Measurements from ENCODE around the gene SERPINB6. TPM values are rescaled to one million over a fixed set of nuclear protein-coding genes. Genes with fewer than 3 reads are reported as not detected.
"Not testable (repeated sequence)": the region's sequence is repeated elsewhere in the genome, so short reads cannot be mapped to it uniquely, and the experiment has no call there.

The SERPINB6 gene
- total RNA-seq, 1 experiment from 2014 or later, result 131 TPM

DNA sequence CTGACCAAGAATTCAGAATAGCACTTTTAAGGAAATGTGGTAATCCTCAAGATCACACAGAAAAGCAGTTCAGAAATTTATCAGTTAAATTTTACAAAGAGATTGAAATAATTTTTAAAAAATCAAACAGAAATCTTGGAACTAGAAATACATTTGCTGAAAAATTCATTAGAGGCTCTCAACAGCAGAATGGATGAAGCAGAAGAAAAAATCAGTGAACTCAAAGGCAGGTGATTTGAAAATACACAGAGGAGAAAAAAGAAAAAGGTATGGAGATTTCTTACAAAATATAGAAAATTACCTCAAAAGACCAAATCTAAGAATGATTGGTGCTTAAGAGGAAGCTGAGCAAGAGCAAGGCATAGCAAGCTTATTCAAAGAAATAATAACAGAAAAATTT lies 39.8 kb upstream of the SERPINB6 start:
- ATAC-seq (no peak), DNase-seq (ENCODE audit: low read depth, low spot score) (no peak)
- peaks cover 8% of the 10 kb centered on the region for H3K9me3 ChIP-seq (ENCODE audit: control insufficient read depth, insufficient read depth, low read depth, low read length)
- H3K4me3 ChIP-seq (ENCODE audit: low read depth in 2 of 2, low read length in 2 of 2), result no peak overlapping the region
- in situ Hi-C loops (cut with HindIII; ENCODE audit: low pct_unique_long_range_greater_than_20kb, low sequenced_read_pairs), result no loop called here
- POLR2A ChIA-PET, result no interaction called here
- no peak for TF ChIP-seq CTCF (IDR thresholded peaks at IDR 0.05)
- TF ChIP-seq POLR2AphosphoS5 (IDR thresholded peaks at IDR 0.05; ENCODE audit: low read depth, low read length), result no peak
- no peak for TF ChIP-seq SIN3A (IDR thresholded peaks at IDR 0.05; ENCODE audit: borderline replicate concordance, insufficient read depth, low read depth, low read length)
- TF ChIP-seq TCF7L2 (IDR thresholded peaks at IDR 0.05; ENCODE audit: low read depth, low read length), result no peak
- CTCF ChIA-PET, result interaction anchor here (0.6 kb wide), 1 partner anchor 36 kb away, joined by 3 read pairs; no protein-coding TSS in a partner anchor
- H3K36me3 ChIP-seq (ENCODE audit: control insufficient read depth, insufficient read depth, low read length), result peaks cover 3% of the 10 kb centered on the region; the same call in 1 of the 2 replicates
- no TSS peak for BruUV-seq (replicated peaks)
- H3K27ac ChIP-seq (ENCODE audit: low read length), result no peak overlapping the region
- no peaks in the 10 kb centered on the region for H3K27me3 ChIP-seq (ENCODE audit: control insufficient read depth, insufficient read depth, low read length)
- intact Hi-C loops (cut with micrococcal nuclease; ENCODE audit: unreplicated experiment), result no loop called here
- peaks cover 6% of the 10 kb centered on the region for H3K4me1 ChIP-seq (ENCODE audit: control insufficient read depth, insufficient read depth, low read length)

DNA sequence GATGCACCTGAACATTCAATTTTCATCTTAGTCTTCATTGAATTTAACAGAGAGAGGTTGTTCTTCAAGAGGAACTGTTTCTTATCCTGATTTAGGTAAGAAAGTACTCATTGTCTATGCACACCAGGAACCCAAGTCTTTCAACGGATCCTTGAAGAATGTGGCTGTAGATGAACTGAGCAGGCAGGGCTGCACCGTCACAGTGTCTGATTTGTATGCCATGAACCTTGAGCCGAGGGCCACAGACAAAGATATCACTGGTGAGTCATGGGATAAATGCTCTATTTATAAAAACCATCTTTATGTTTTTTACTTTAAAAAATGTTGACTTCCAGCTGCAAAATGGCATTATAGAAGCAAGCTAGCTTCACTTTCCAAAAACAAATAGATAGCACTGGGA lies 38.6 kb upstream of the SERPINB6 start:
- in situ Hi-C loops (cut with HindIII; ENCODE audit: low pct_unique_long_range_greater_than_20kb, low sequenced_read_pairs) (no loop called here), intact Hi-C loops (cut with micrococcal nuclease; ENCODE audit: unreplicated experiment) (no loop called here)
- H3K4me3 ChIP-seq (ENCODE audit: low read depth in 2 of 2, low read length in 2 of 2), result no peak overlapping the region
- peaks cover 6% of the 10 kb centered on the region for H3K4me1 ChIP-seq (ENCODE audit: control insufficient read depth, insufficient read depth, low read length)
- CTCF ChIA-PET, result no interaction called here
- H3K36me3 ChIP-seq (ENCODE audit: control insufficient read depth, insufficient read depth, low read length), result peaks cover 3% of the 10 kb centered on the region; the same call in 1 of the 2 replicates
- ATAC-seq (no peak), DNase-seq (ENCODE audit: low read depth, low spot score) (no peak)
- no peaks in the 10 kb centered on the region for H3K27me3 ChIP-seq (ENCODE audit: control insufficient read depth, insufficient read depth, low read length)
- POLR2A ChIA-PET, result interaction anchor here (0.6 kb wide), 1 partner anchor 11 kb away, joined by 13 read pairs; no protein-coding TSS in a partner anchor
- H3K9me3 ChIP-seq (ENCODE audit: control insufficient read depth, insufficient read depth, low read depth, low read length), result peaks cover 8% of the 10 kb centered on the region
- H3K27ac ChIP-seq (ENCODE audit: low read length), result no peak overlapping the region
- TF ChIP-seq SIN3A (IDR thresholded peaks at IDR 0.05; ENCODE audit: borderline replicate concordance, insufficient read depth, low read depth, low read length) (no peak), POLR2AphosphoS5 (IDR thresholded peaks at IDR 0.05; ENCODE audit: low read depth, low read length) (no peak), REST (IDR thresholded peaks at IDR 0.05; ENCODE audit: insufficient read depth in 1 of 2, low read depth in 2 of 2, low read length in 1 of 2) (no peak), CTCF (IDR thresholded peaks at IDR 0.05) (no peak), TCF7L2 (IDR thresholded peaks at IDR 0.05; ENCODE audit: low read depth, low read length) (no peak)
- BruUV-seq (replicated peaks), result no TSS peak

DNA sequence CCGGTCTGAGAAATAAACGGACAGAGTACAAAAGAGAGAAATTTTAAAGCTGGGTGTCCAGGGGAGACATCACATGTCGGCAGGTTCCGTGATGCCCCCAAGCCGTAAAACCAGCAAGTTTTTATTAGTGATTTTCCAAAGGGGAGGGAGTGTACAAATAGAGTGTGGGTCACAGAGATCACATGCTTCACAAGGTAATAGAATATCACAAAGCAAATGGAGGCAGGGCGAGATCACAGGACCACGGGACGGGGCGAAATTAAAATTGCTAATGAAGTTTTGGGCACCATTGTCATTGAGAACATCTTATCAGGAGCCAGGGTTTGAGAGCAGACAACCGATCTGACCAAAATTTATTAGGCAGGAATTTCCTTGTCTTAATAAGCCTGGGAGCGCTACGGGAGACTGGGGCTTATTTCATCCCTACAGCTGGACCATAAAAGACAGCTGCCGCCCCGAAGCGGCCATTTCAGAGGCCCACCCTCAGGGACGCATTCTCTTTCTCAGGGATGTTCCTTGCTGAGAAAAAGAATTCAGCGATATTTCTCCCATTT lies 37.4 kb upstream of the SERPINB6 start:
- CTCF ChIA-PET; intact Hi-C loops (cut with micrococcal nuclease; ENCODE audit: unreplicated experiment): not testable (repeated sequence)
- POLR2A ChIA-PET, result interaction anchor here (0.7 kb wide), 1 partner anchor 385 kb away, joined by 3 read pairs; no protein-coding TSS in a partner anchor

More for the DNA sequence above, 37.4 kb upstream of the SERPINB6 start:
- DNase-seq (ENCODE audit: low read depth, low spot score); H3K4me3 ChIP-seq (ENCODE audit: low read depth in 2 of 2, low read length in 2 of 2); ATAC-seq; H3K9me3 ChIP-seq (ENCODE audit: control insufficient read depth, insufficient read depth, low read depth, low read length); BruUV-seq (replicated peaks); H3K36me3 ChIP-seq (ENCODE audit: control insufficient read depth, insufficient read depth, low read length); H3K27ac ChIP-seq (ENCODE audit: low read length); H3K4me1 ChIP-seq (ENCODE audit: control insufficient read depth, insufficient read depth, low read length); in situ Hi-C loops (cut with HindIII; ENCODE audit: low pct_unique_long_range_greater_than_20kb, low sequenced_read_pairs); H3K27me3 ChIP-seq (ENCODE audit: control insufficient read depth, insufficient read depth, low read length): not testable (repeated sequence)
